Inferior parietal cortex (tissue), 1 donor: ENCODE measurements around the gene MEX3B.
"Not testable (repeated sequence)": the region's sequence is repeated elsewhere in the genome, so short reads cannot be mapped to it uniquely, and the experiment has no call there.

Experiments used
- DNase-seq: peaks from one replicate; pipeline ENCODE4 v3.0.0-alpha.2; 2016; ENCODE audit errors: extremely low spot score

The MEX3B gene

GRCh38 chr15:82048811-82049210 is 3.0 kb upstream of the MEX3B start:
- no peak for DNase-seq

DNA sequence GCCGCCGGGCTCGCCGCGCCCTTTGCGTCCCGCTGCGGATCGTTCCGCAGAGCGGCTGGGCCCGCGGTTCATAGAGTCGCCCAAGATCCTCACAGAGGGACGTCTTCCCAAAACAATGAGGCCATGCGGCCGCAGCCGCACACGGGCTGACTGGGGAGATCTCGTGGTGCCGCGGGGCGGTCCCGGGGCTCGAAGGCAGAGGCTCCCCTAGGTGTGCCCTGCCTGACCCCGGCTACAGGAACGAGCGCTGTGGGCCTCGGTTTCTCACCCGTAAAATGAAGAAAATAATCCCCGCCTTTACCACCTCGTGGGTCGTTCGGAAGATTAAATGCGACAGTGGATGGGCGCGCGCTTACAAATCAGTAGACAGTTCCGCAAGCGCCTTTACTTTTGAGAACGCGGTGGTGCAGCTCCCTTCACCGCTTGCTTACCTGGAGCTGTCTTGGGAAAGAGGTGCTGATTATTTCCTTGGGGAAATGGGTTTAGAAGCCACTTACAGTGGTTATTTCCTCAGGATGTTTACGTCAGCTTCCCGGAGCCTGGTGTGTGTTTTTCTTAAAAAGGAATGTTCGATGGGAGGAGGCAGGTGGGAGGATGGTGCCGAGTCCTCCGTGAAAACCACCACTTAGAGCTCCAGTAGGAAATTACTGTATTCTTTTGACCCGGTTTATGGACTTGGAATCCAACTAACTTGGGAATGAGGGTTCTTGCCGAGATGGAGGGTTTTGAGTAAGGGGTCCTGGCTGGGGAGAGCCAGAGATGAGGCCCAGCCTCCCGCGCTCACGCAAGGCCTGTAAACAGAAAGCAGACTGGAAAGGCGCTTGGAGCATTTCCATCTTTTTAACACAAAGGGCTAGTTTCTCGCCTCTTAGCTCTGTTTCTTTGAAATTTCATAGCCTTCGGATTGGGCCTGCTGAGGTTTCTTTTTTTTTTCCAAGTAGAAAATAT is 1.9 kb upstream of the MEX3B start:
- peak; percentile 29 for DNase-seq

DNA sequence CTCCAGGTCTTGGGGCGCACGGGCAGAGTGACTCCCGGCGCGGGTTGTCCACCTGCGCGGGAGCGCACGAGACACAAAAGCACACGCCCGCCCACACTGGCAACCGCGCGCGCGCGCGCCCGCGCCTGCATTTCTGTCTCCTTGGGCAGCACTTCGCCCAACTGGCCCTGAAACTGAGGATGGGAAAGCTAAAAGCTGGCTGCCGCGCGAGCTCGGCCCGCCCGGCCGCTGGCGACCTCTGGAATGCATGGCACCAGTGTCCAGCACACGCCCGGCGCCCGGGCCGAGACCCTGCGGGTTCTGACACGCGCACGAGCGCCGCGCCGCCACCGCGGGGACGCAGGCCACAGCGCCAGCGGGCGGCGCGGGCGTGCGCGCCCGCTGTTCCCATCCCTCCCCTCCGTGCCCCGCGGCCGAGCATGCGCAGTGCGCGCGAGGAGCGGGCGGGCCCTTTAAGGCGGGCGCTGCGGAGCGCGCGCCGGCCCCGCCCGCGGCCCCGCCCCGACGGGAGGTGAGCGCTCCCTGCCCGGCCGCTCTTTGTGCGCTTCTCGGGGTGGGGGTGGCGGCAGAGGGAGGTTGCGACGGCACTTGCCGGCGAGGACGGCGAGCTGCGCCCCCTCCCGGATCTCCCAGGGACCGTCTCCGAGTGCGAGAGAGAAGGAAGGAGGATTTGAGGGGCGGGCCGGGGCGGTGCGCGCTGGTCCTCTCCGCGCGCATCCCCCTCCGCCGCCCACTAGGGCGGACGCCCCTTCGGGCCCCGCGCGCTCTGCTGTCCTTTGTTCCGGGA is 1.0 kb upstream of the MEX3B start:
- peak; percentile 91 for DNase-seq

DNA sequence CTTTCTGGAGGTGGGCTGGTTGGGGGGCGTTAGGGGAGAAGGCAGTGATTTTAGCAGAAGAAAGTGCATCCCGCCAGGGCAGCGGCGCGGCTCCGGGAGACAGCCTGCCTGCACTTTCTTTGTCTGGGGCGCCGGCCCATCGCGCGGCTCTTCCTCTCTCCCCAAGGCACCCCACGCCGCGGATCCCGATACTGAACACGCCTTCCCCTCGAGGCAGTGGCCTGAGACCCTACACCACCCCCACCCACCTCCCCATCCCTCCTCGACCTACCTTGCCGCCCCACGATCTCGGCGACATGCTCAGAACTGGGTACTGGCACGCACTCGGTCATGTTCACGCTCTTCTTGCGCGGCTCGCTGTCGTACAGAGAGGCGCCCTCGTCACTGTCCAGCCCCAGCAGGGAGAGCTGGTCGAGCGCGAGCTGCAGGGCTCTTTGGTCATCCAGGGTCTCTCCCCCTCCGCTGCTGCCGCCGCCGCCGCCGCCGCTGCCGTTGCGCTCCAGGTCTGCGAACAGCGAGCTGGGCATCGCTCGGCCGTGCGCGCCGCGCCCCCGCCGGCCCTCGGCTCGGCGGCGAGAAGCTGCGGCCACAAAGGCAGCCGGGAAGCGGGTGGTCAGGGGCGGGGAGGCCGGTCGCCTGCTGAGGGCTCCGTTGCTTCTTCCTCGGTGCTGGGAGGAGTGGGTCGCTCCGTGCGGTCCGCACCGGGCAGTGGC is 483 bp downstream of the MEX3B start:
- DNase-seq = peak; percentile 47

DNA sequence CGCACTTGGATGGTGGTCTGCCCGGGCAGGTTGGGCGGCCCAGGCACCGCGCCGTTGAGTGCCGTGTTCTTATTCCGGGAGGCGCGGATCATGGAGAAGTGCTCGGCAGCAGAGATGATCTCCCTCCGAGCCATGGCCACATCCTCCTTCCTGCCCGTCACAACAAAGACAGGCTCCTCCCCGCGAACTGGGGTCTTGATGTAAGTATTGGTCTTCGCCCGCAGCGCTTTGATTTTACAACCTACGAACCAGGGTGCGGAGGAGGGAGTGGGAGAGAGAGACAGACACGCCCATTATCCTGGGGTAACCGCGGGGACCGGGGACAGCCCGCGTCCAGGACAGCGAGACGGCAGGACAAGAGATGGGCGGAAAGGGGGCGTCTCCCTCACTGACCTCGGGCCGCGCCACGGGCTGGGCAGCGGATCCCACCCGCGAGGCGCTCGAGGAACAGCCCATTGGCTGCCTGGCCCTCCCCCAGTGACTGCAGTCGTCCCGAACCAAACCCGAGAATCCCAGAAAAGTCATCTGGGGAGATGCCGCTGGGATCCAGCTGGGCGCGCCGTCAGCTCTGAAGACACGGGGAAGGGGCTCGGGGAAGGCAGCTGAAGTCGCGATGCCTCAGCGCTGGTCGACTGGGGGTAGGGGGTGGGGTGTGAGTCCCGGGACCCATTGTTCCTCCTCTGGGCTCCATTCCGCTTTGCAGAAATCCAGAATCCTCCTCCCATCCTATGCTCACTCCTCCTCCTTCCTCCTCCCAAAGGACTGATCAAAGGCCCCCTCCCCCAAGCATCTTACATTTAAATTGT is 1.2 kb downstream of the MEX3B start:
- peak; percentile 21 for DNase-seq

GRCh38 chr15:82043796-82044372 is 1.9 kb downstream of the MEX3B start:
- DNase-seq = no peak

DNA sequence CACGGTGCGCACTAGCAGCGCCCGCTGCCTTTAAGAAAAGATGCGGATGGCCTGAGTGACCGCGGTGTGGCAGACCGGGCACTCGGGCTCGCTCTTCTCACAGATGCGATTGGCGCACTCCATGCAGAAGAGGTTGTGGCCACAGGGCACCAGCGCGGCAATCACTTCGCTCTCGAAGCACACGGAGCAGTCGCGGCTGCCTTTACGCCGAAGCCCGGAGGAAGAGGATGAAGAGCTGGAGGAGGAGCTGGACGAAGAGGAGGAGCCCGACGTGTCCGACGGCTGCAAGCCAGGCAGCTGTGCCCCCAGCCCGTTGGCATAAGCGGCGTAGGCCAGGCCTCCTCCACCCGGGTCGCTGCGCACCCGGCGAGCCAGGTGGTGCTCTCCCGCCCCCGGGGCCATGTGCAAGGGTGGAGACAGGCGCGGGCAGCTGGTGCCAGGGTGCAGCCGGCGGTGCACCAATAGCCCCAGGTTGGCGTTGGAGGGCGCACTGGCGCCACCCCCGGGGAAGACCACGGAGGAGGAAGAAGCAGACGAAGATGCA is 2.6 kb downstream of the MEX3B start:
- DNase-seq = no peak

DNA sequence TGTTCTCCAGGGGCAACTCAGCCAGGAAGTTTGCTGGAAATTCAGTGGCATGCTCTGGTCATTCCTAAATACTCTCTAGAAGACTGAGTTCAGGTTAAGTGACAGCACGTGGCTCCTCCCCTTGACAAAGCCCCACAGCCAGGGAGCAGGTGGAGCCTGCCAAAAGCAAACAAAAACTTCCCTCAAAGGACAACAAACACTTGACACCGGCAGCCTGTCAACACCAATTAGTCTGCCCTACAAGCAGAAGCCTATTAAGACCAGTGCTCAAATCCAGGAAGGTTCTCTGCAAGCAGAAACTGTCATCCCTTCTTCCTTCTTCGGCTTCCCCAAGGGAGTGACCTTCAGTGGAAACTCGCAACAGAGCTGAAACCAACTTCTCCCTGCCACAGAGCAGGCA is 5.0 kb downstream of the MEX3B start:
- no peak for DNase-seq

DNA sequence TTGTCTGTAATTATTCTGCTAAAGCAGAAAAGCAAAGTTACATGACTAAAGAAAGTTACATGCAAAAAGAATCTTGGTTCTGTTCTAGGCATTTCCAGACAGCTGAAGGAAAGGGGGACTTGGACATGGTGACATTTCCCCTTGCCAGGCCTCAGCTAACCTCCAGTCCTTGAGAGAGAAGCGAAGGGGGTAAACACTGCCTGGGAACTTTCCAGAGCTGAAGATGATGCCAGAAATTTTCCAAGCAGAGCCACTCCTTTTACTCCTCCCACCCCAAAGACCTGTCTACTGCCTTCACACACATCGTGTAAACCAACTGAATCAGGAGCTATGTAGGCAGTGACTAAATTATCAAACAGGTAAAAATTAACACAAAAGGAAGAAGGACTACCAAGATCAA is 5.4 kb downstream of the MEX3B start:
- DNase-seq = no peak

GRCh38 chr15:82039871-82040270 is 5.9 kb downstream of the MEX3B start:
- DNase-seq = no peak

DNA sequence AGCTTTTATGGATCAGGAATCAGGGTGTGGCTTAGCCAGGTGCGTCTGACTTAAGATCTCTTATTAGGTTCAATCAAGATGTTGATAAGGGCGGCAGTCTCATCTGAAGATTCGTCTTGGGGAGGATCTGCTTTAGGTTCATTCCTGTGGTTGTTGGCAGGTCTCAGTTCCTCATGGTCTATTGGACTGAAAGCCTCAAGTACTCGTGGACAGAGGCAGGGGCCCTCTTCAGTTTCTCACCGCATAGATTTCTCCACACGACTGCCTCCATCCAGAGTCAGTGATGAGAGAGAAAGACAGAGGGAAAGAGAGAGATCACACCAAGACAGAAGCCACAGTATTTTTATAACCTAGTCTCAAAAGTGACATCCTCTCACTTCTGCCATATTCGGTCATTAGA is 9.4 kb downstream of the MEX3B start:
- no peak for DNase-seq

GRCh38 chr15:82031871-82032270 is 13.9 kb downstream of the MEX3B start:
- DNase-seq = no peak

GRCh38 chr15:82030176-82030575 is 15.6 kb downstream of the MEX3B start:
- no peak for DNase-seq

GRCh38 chr15:82028163-82028562 is 17.7 kb downstream of the MEX3B start:
- DNase-seq = not testable (repeated sequence)

DNA sequence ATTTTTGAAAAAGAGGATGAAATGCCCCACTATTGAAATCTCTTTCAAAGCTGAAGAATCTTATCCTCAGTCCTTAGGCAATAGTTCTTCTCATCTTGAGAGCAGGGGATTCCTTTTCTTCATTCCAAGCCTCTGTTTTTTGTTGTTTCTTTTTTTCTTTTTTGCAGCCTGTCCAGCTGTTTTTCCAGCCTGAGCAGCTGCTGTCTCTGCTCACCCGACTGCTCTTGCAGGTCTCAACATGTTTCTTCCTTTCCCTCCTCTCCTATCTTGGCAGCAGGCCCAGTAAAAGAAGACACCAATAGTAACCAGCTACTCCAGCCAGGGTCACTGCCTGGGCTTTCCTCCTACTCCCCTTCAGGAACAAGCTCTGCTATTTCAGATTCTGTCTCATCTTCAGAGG is 23.8 kb downstream of the MEX3B start:
- DNase-seq = peak; percentile 10

- DNase-seq = no peak
Observed at GRCh38 chr15:82020625-82021394, 25.0 kb downstream of the MEX3B start.

GRCh38 chr15:82018201-82018600 is 27.6 kb downstream of the MEX3B start:
- DNase-seq = no peak

DNA sequence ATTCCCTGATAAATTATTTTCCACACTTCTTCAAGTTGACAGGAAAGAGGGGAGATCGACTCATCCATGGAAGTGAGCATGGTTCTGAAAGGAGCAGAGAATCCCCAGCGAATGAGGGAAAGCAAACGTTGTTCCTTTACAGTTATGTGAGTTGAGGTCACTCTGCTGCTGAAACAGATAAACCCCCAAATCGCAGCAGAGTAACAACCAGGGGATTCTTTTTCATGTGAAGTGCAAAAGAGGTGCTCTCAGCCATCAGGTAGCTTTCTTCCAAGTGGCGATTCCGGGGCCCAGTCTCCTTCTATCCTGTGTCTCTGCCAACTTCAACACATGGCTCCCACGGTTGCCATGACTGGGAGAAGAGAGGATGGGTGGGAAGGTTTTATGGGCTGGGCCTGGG is 28.2 kb downstream of the MEX3B start:
- DNase-seq = no peak

DNA sequence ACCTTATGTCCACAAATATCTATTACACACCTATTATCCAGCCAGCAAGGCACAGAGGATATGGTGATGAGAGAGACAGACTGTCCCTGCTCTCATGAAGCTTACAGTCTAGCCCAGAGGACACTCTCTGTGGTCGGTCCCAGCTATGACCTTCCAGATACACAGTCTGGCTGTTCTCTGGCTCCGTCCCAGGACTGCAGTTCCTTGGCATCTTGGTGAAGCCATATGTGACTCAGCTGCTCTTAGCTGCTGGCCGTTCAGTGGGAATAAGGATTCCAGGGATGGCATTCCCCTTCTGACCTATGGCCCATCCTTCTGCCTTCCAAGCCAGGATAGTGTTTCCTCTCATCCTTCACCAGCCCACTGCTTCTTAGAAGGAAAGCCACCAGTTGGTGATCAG is 30.8 kb downstream of the MEX3B start:
- no peak for DNase-seq

GRCh38 chr15:82012908-82013307 is 32.9 kb downstream of the MEX3B start:
- no peak for DNase-seq
